ENCODE results near the gene MOSPD2.

MOSPD2 gene

GRCh38 chrX:14942341-14942740 lies 69.1 kb downstream of the MOSPD2 start:
- DNase-seq (ENCODE audit: low spot score), result no peak
- in situ Hi-C loops (cut with MboI; ENCODE audit: low pct_unique_long_range_greater_than_20kb, low sequenced_read_pairs, unreplicated experiment), result no loop called here
- no peak for TF ChIP-seq CTCF (IDR thresholded peaks at IDR 0.05; ENCODE audit: extremely low read depth, insufficient read depth, missing control alignments)

DNA sequence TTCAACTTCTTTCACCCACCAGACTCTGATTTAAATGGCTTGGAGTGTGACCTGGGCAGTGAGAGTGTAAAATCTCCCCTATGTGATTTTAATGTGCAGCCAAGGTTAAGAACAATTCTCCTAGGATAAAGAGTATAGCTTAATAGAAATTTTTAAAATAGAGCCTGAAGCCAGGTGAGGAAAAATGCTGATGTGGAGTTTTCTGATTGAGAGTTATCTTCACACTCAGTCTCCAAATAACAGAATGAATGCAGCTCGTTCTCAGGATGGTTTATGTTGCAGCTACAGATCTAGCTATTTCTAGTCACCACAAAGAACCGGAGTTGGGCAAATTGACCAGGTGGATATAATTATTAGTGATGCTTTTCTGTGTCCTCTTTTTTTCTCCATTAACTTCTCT lies 70.7 kb downstream of the MOSPD2 start:
- no peak for TF ChIP-seq CTCF (IDR thresholded peaks at IDR 0.05; ENCODE audit: extremely low read depth, insufficient read depth, missing control alignments)
- DNase-seq (ENCODE audit: low spot score), result no peak
- in situ Hi-C loops (cut with MboI; ENCODE audit: low pct_unique_long_range_greater_than_20kb, low sequenced_read_pairs, unreplicated experiment), result no loop called here

- DNase-seq (ENCODE audit: low spot score), result no peak
- in situ Hi-C loops (cut with MboI; ENCODE audit: low pct_unique_long_range_greater_than_20kb, low sequenced_read_pairs, unreplicated experiment), result no loop called here
- TF ChIP-seq CTCF (IDR thresholded peaks at IDR 0.05; ENCODE audit: extremely low read depth, insufficient read depth, missing control alignments), result no peak
These were observed 73.5 kb downstream of the MOSPD2 start for GRCh38 chrX:14946606-14947155.

GRCh38 chrX:14948691-14949090 lies 75.5 kb downstream of the MOSPD2 start:
- in situ Hi-C loops (cut with MboI; ENCODE audit: low pct_unique_long_range_greater_than_20kb, low sequenced_read_pairs, unreplicated experiment), result no loop called here
- no peak for TF ChIP-seq CTCF (IDR thresholded peaks at IDR 0.05; ENCODE audit: extremely low read depth, insufficient read depth, missing control alignments)
- no peak for DNase-seq (ENCODE audit: low spot score)

GRCh38 chrX:14956813-14957582 lies 83.8 kb downstream of the MOSPD2 start:
- in situ Hi-C loops (cut with MboI; ENCODE audit: low pct_unique_long_range_greater_than_20kb, low sequenced_read_pairs, unreplicated experiment), result no loop called here
- TF ChIP-seq CTCF (IDR thresholded peaks at IDR 0.05; ENCODE audit: extremely low read depth, insufficient read depth, missing control alignments), result no peak
- no peak for DNase-seq (ENCODE audit: low spot score)

GRCh38 chrX:14963447-14964236 lies 90.4 kb downstream of the MOSPD2 start:
- no peak for DNase-seq (ENCODE audit: low spot score)
- in situ Hi-C loops (cut with MboI; ENCODE audit: low pct_unique_long_range_greater_than_20kb, low sequenced_read_pairs, unreplicated experiment), result no loop called here
- TF ChIP-seq CTCF (IDR thresholded peaks at IDR 0.05; ENCODE audit: extremely low read depth, insufficient read depth, missing control alignments), result no peak
